ENCODE measurements around the gene NFE2L1. TPM values are rescaled to one million over a fixed set of nuclear protein-coding genes. Genes with fewer than 3 reads are reported as not detected.
A peak's percentile ranks its signal among the peaks of the same experiment; 100 is the strongest.

Gene NFE2L1
- total RNA-seq, 1 donor from 2014 or later: 127 TPM

GRCh38 chr17:48010193-48010592 is 38.0 kb upstream of the NFE2L1 start:
- DNase-seq: no peak
- peaks cover 19% of the 10 kb centered on the region for H3K27me3 Mint-ChIP-seq
- H3K27ac Mint-ChIP-seq: no peak overlapping the region
- H3K4me1 Mint-ChIP-seq: peaks cover 15% of the 10 kb centered on the region
- CTCF ChIA-PET: interaction anchor here (0.7 to 1.1 kb wide), 4 partner anchors 8 to 65 kb away, joined by 3 to 4 read pairs (median 3); no protein-coding TSS in a partner anchor
- POLR2A ChIA-PET: no interaction called here
- no peak overlapping the region for H3K4me3 Mint-ChIP-seq
- H3K9me3 Mint-ChIP-seq: no peaks in the 10 kb centered on the region
- ATAC-seq (ENCODE audit: low read depth): no peak
- no peak for TF ChIP-seq CTCF (IDR thresholded peaks at IDR 0.05)
- no peaks in the 10 kb centered on the region for H3K36me3 Mint-ChIP-seq (ENCODE audit: low read depth)
- intact Hi-C loops (cut with micrococcal nuclease): no loop called here

DNA sequence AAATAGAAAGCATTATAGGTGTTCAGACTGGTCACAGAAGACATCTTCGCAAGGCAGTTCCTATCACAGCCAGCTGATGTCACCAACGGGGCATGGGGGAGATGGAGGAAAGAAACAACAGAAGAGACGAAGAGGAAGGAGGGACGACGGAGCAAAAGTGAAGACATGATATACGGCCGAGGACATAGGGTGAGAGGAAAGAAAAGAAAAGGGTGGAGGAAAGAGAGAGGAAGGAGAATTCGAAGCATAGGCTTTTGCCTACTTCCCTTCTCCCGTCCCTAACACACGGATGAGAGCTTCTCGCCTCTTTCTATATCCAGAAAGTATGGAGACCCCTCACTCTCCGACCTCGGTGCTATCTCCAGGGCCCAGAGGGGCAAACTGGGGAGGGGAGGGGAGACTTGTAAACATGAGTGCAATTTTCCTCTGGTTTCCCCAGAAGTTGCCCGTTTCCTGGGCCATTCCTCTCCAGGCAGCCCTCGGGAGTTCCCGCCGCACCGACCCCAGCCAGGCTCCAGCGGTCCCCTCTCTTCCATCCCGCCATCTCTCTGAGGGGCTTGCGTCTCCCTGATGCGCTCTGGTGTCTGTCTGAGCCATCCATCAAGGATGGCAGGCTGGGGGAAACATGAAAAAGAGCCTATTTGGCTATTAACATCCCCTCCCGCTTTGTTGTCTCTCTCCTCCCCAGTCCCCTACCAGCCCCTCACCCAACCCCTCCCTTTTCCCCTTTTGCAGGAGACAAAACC is 36.6 kb upstream of the NFE2L1 start:
- peak overlapping the region; percentile 78 for H3K4me3 Mint-ChIP-seq
- H3K27me3 Mint-ChIP-seq: peaks cover 16% of the 10 kb centered on the region
- ATAC-seq (ENCODE audit: low read depth) (peak; percentile 69), DNase-seq (no peak)
- no peak overlapping the region for H3K27ac Mint-ChIP-seq
- H3K36me3 Mint-ChIP-seq (ENCODE audit: low read depth): no peaks in the 10 kb centered on the region
- no peaks in the 10 kb centered on the region for H3K9me3 Mint-ChIP-seq
- intact Hi-C loops (cut with micrococcal nuclease): loop anchor here (1.0 kb wide), 1 partner anchor 12 kb away; no protein-coding TSS in a partner anchor
- peaks cover 15% of the 10 kb centered on the region for H3K4me1 Mint-ChIP-seq
- ChIA-PET CTCF (interaction anchor here (0.8 to 2.1 kb wide), 5 partner anchors 9 to 37 kb away, joined by 3 to 10 read pairs (median 6); partner anchors contain the start of gene NFE2L1), POLR2A (interaction anchor here (0.6 to 1.9 kb wide), 5 partner anchors 9 to 41 kb away, joined by 3 to 7 read pairs (median 4); partner anchors contain the start of genes CDK5RAP3 and NFE2L1)
- TF ChIP-seq CTCF (IDR thresholded peaks at IDR 0.05): no peak

- intact Hi-C loops (cut with micrococcal nuclease): loop anchor here (1.0 kb wide), 1 partner anchor 11 kb away; no protein-coding TSS in a partner anchor
- H3K4me1 Mint-ChIP-seq: peaks cover 15% of the 10 kb centered on the region
- H3K9me3 Mint-ChIP-seq: no peaks in the 10 kb centered on the region
- no peak for TF ChIP-seq CTCF (IDR thresholded peaks at IDR 0.05)
- ATAC-seq (ENCODE audit: low read depth): peak; percentile 92
- peak overlapping the region; percentile 78 for H3K4me3 Mint-ChIP-seq
- peak; percentile 62 for DNase-seq
- H3K36me3 Mint-ChIP-seq (ENCODE audit: low read depth): no peaks in the 10 kb centered on the region
- peaks cover 14% of the 10 kb centered on the region for H3K27me3 Mint-ChIP-seq
- ChIA-PET CTCF (interaction anchor here (1.2 to 2.1 kb wide), 4 partner anchors 9 to 34 kb away, joined by 3 to 10 read pairs (median 6); no protein-coding TSS in a partner anchor), POLR2A (interaction anchor here (0.6 to 1.9 kb wide), 6 partner anchors 9 to 43 kb away, joined by 3 to 7 read pairs (median 4); partner anchors contain the start of genes CDK5RAP3 and NFE2L1)
- H3K27ac Mint-ChIP-seq: no peak overlapping the region
Observed at GRCh38 chr17:48012151-48012520, 36.0 kb upstream of the NFE2L1 start.

GRCh38 chr17:48012654-48013053 is 35.5 kb upstream of the NFE2L1 start:
- intact Hi-C loops (cut with micrococcal nuclease): loop anchor here (1.0 kb wide), 1 partner anchor 11 kb away; no protein-coding TSS in a partner anchor
- H3K27me3 Mint-ChIP-seq: peaks cover 14% of the 10 kb centered on the region
- H3K36me3 Mint-ChIP-seq (ENCODE audit: low read depth): no peaks in the 10 kb centered on the region
- peaks cover 20% of the 10 kb centered on the region for H3K4me1 Mint-ChIP-seq
- H3K4me3 Mint-ChIP-seq: peak overlapping the region; percentile 64
- ChIA-PET POLR2A (interaction anchor here (0.7 to 1.9 kb wide), 4 partner anchors 8 to 43 kb away, joined by 3 to 7 read pairs (median 4); partner anchors contain the start of gene NFE2L1), CTCF (interaction anchor here (2.1 kb wide), 1 partner anchor 34 kb away, joined by 7 read pairs; no protein-coding TSS in a partner anchor)
- DNase-seq (no peak), ATAC-seq (ENCODE audit: low read depth) (no peak)
- H3K9me3 Mint-ChIP-seq: no peaks in the 10 kb centered on the region
- H3K27ac Mint-ChIP-seq: no peak overlapping the region
- TF ChIP-seq CTCF (IDR thresholded peaks at IDR 0.05): no peak

All from activated B cell treated with CpG ODN at 0.5 μM for 24 hours (primary cell).